ENCODE measurements around the gene RNF130. TPM values are rescaled to one million over a fixed set of nuclear protein-coding genes. Genes with fewer than 3 reads are reported as not detected.

RNF130 gene
- total and polyA plus RNA-seq, 9 of the 15 experiments (the other 6 are each of a cell fraction or from before 2014, with no cell fraction given): 5.8 to 39.4 (median 27.1) TPM

DNA sequence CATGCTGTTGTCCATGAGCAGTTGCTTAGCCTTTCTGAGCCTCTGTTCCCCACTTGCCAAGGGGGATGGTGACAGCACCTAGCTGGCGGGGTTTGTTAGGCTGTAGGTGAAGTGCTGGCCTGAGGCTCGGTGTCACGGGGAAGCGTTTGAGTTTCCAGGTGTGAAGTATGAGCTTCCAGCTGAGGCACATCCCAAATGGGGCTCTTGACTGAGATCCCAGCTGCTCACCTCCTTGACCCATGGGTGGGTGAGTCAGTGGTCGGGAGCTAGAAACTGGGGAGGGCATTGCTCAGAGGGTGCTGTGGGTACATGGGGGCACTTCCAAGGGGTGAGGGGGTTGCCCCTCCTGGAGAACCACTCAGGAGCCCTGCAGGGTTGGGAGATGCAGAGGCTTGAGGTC, 26.4 kb upstream of the RNF130 start (continued):
- TF ChIP-seq TOE1 (IDR thresholded peaks at IDR 0.05; ENCODE audit: borderline replicate concordance) (no peak), TOE1 (CRISPR knock-in tag; IDR thresholded peaks at IDR 0.05; ENCODE audit: borderline replicate concordance, low read depth) (no peak), ETV1 (tag; conservative IDR thresholded peaks at IDR 0.05; ENCODE audit: low read depth) (no peak), CBX2 (IDR thresholded peaks at IDR 0.05; ENCODE audit: insufficient read depth, low read length, poor library complexity, severe bottlenecking) (no peak)

DNA sequence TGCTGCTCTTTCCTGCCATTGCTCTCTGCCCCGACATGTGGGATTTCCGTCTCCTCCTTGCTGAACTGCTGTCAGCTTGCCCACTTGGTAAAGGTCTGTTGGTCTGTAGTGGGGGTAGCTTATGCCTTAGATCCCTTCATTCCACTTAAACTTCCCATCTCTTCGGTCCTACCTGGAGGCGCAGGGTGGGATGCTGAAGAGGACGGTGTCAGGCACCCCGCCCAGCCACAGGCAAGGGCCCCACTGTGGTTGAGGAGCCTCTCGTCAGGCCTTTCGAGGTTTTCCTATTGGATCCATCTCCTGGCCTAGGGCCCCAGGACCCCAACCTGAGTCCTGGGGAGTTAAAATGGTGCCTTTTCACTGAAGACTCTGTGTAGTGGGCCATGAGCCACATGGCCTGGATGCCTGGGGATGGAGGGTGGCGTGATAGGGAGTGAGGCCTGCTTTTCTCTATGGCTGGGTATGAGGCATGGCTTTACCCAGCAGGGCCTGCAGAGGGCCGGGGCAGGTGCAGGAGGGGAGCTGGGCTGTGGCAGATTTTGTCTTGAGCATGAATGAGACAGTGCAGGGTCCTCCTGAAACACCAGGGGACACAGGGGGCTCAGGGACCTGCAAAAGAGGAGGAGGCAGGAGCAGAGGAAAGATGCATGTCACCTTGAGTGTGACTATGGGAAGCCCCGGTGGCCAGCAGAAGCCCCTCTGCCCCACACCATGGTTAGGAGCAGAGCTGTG, 25.8 kb upstream of the RNF130 start:
- in situ Hi-C loops (cut with MboI) (no loop called here), intact Hi-C loops (cut with micrococcal nuclease) (no loop called here)
- H3K79me2 ChIP-seq (ENCODE audit: control insufficient read depth, insufficient read depth, low read length): no peaks in the 10 kb centered on the region
- no peak overlapping the region for H2AFZ ChIP-seq (ENCODE audit: low read depth, low read length)
- H4K20me1 ChIP-seq (replicated peaks; ENCODE audit: control insufficient read depth, insufficient read depth, low read length): no peaks in the 10 kb centered on the region
- TF ChIP-seq GABPB2 (CRISPR knock-in tag; conservative IDR thresholded peaks at IDR 0.05) (no peak), ELF2 (CRISPR knock-in tag; IDR thresholded peaks at IDR 0.05) (no peak), CREM (IDR thresholded peaks at IDR 0.05; ENCODE audit: low read depth) (no peak), HMG20B (CRISPR knock-in tag; IDR thresholded peaks at IDR 0.05) (no peak), ZNF764 (CRISPR knock-in tag; IDR thresholded peaks at IDR 0.05; ENCODE audit: low read depth) (no peak), TGIF2 (CRISPR knock-in tag; IDR thresholded peaks at IDR 0.05) (no peak), SIN3B (IDR thresholded peaks at IDR 0.05; ENCODE audit: low read depth) (no peak)
- TF ChIP-seq, protein P1, sequence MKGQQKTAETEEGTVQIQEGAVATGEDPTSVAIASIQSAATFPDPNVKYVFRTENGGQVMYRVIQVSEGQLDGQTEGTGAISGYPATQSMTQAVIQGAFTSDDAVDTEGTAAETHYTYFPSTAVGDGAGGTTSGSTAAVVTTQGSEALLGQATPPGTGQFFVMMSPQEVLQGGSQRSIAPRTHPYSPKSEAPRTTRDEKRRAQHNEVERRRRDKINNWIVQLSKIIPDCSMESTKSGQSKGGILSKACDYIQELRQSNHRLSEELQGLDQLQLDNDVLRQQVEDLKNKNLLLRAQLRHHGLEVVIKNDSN (CRISPR knock-in tag; IDR thresholded peaks at IDR 0.05): no peak
- no TSS peak for BruUV-seq (replicated peaks)
- no peaks in the 10 kb centered on the region for H3K9me1 ChIP-seq (ENCODE audit: control insufficient read depth, insufficient read depth, low read length)
- DNase-seq (ENCODE audit: extremely low read depth in 1 of 4, low spot score in 3 of 4) (no peak), FAIRE-seq (no peak), ATAC-seq (0 out of 3 replicates have a peak, but pooled peaks have one; percentile 8)
- H3K4me2 ChIP-seq (ENCODE audit: insufficient read depth, low read length): no peak overlapping the region
- H3K36me3 ChIP-seq (ENCODE audit: control insufficient read depth, insufficient read depth, low read length): no peaks in the 10 kb centered on the region
- no peaks in the 10 kb centered on the region for H3K27me3 ChIP-seq (ENCODE audit: control insufficient read depth in 2 of 2, insufficient read depth in 2 of 2, low read length in 2 of 2)
- no peak overlapping the region for H3K27ac ChIP-seq (ENCODE audit: extremely low read depth, low read depth, low read length)
- CTCF ChIA-PET (ENCODE audit: low intra/inter-chr PET ratio): no interaction called here
- WGBS (ENCODE audit: insufficient coverage, low coverage, missing lambda C conversion rate): 72% methylated on average over 8 of the region's 11 CpGs
- no peak overlapping the region for H3K9ac ChIP-seq (ENCODE audit: insufficient read depth in 1 of 2, low read depth in 2 of 2, low read length in 2 of 2)
- POLR2A ChIA-PET: no interaction called here
- H3K4me1 ChIP-seq (replicated peaks in 1 of 2; ENCODE audit: control insufficient read depth in 2 of 2, insufficient read depth in 2 of 2, low read length in 2 of 2): peaks cover 23 to 38% of the 10 kb centered on the region in 2 experiments
- H3K9me3 ChIP-seq (replicated peaks; ENCODE audit: control insufficient read depth, insufficient read depth, low read depth, low read length): no peaks in the 10 kb centered on the region; the same call in 1 of the 2 replicates
- no peak overlapping the region for H3K4me3 ChIP-seq
